ENCODE results near the gene GALNT15.

DNA sequence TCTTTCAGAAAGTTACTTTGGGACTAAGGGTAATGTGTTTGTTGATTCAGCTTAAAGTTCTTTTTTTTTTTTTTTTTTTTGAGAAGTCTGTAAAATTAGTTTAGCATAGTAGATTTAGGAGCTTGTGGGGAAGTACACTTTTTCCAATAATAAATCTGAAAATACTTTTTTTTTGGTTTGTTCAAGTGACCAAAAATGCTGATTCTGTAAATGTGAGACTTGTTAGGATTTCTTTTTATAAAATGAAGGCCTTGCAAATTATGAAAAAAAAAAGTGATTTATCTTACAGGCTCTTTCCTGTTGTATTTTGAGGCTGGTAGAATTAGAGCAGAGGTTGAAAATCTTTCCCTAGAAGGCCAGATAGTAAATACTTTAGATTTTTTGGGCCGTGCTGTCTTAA, 98.1 kb downstream of the GALNT15 start:
- TF ChIP-seq, protein P1, sequence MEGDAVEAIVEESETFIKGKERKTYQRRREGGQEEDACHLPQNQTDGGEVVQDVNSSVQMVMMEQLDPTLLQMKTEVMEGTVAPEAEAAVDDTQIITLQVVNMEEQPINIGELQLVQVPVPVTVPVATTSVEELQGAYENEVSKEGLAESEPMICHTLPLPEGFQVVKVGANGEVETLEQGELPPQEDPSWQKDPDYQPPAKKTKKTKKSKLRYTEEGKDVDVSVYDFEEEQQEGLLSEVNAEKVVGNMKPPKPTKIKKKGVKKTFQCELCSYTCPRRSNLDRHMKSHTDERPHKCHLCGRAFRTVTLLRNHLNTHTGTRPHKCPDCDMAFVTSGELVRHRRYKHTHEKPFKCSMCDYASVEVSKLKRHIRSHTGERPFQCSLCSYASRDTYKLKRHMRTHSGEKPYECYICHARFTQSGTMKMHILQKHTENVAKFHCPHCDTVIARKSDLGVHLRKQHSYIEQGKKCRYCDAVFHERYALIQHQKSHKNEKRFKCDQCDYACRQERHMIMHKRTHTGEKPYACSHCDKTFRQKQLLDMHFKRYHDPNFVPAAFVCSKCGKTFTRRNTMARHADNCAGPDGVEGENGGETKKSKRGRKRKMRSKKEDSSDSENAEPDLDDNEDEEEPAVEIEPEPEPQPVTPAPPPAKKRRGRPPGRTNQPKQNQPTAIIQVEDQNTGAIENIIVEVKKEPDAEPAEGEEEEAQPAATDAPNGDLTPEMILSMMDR (IDR thresholded peaks at IDR 0.05), result no peak
- TF ChIP-seq POLR2A (IDR thresholded peaks at IDR 0.05) (no peak), POLR2AphosphoS5 (IDR thresholded peaks at IDR 0.05) (no peak)

All from breast epithelium (tissue), 3 donors.